DOHH2 (cell line): ENCODE data around the gene NFIA.

Experiments
- H3F3A ChIP-seq: fragments of 200-600 bp; sonication (generic), shearing (Covaris generic); 2 replicates; pipeline ENCODE4 v1.6.0; 2016; ENCODE audit warnings: antibody characterized with exemption, mild to moderate bottlenecking; ENCODE audit not compliant: control insufficient read depth, insufficient read depth
- H3K27ac ChIP-seq: fragments of 200-600 bp; sonication (generic); 2 replicates; pipeline ENCODE4 v1.5.1; 2014; ENCODE audit warnings: low read depth, mild to moderate bottlenecking, low read length, moderate library complexity
- H3K27me3 ChIP-seq: fragments of 200-600 bp; sonication (generic); 2 replicates; pipeline ENCODE4 v1.6.1; 2014; ENCODE audit warnings: mild to moderate bottlenecking, low read length, mixed read lengths; ENCODE audit not compliant: control insufficient read depth
- H3K36me3 ChIP-seq: fragments of 200-600 bp; sonication (generic); 2 replicates; pipeline ENCODE4 v1.6.1; 2014; ENCODE audit warnings: mild to moderate bottlenecking, low read length, moderate library complexity, mixed read lengths; ENCODE audit not compliant: control insufficient read depth
- H3K4me1 ChIP-seq: fragments of 200-600 bp; sonication (generic); 2 replicates; pipeline ENCODE4 v1.6.1; 2014; ENCODE audit warnings: mild to moderate bottlenecking, low read length, mixed read lengths; ENCODE audit not compliant: control insufficient read depth
- H3K4me2 ChIP-seq: fragments of 200-600 bp; sonication (generic); 2 replicates; pipeline ENCODE4 v1.6.0; 2014; ENCODE audit warnings: mild to moderate bottlenecking, low read length, moderate library complexity
- H3K4me3 ChIP-seq: fragments of 200-600 bp; sonication (generic); 2 replicates; pipeline ENCODE4 v1.5.1; 2014; ENCODE audit warnings: mild to moderate bottlenecking, low read length, mixed read lengths
- H3K79me2 ChIP-seq: fragments of 200-600 bp; sonication (generic); 2 replicates; pipeline ENCODE4 v1.6.1; 2014; ENCODE audit warnings: mild to moderate bottlenecking, low read length, mixed read lengths; ENCODE audit not compliant: control insufficient read depth
- H3K9me2 ChIP-seq: fragments of 200-600 bp; sonication (generic); replicated peaks from 2 replicates; pipeline ENCODE4 v1.6.1; 2014; ENCODE audit warnings: mild to moderate bottlenecking, low read length, mixed read lengths; ENCODE audit not compliant: control insufficient read depth
- H3K9me3 ChIP-seq: fragments of 200-600 bp; sonication (generic); 2 replicates; pipeline ENCODE4 v1.6.1; 2014; ENCODE audit warnings: antibody characterized with exemption, low read length, mixed read lengths; ENCODE audit not compliant: control insufficient read depth, insufficient read depth
- H4K20me1 ChIP-seq: fragments of 200-600 bp; sonication (generic); 2 replicates; pipeline ENCODE4 v1.6.0; 2014; ENCODE audit warnings: low read depth, mild to moderate bottlenecking, antibody characterized with exemption, low read length, moderate library complexity; ENCODE audit not compliant: control insufficient read depth, insufficient read depth
- CTCF ChIP-seq: fragments of 200-600 bp; sonication (generic); IDR thresholded peaks from one replicate; pipeline ENCODE4 v1.5.1; 2014; ENCODE audit warnings: antibody characterized with exemption, mild to moderate bottlenecking, low read depth, low read length; ENCODE audit not compliant: poor library complexity, severe bottlenecking
- EZH2phosphoT487 ChIP-seq: fragments of 200-600 bp; sonication (generic); IDR thresholded peaks from 2 replicates; pipeline ENCODE4 v1.6.1; 2017; ENCODE audit warnings: borderline replicate concordance, mild to moderate bottlenecking, antibody characterized with exemption, low read length, moderate library complexity, mixed read lengths

The NFIA gene

DNA sequence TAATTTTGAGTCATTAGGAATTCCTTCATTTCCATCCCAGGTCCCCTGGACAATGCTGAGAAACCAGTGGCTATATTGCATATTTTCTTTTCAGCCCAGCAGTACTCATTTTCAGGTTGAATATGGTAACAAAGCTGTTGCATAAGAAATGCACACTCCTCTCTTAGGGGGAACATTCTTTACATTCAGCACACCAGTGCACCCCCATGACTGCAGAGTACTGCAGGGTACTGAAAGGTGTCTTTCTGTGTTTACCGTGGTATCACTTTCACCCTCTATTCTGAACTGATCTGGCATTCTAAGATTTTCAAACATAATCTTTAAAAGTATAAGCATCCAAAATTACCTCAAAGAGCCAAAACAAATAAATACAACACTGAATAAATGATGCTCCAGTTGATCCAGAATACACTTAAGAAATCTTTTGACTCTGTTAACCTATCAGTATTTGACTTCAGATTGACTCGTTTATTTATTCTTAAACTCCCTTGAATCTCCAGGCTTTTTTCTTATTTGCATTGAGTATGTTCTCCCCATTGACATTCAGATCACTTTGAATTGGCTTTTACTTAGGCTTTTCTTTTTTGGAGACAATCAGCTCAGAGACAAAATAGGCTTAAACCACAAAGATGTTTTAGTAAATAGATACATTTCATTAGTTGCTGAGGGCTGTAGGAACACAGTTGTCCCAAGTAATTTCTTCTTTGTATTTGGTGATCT is 213.6 kb downstream of the NFIA start:
- H3K9me2 ChIP-seq = no peaks in the 10 kb centered on the region
- H3K9me3 ChIP-seq = no peaks in the 10 kb centered on the region
- H3K27ac ChIP-seq = no peak overlapping the region
- H3K79me2 ChIP-seq = no peaks in the 10 kb centered on the region
- H3K27me3 ChIP-seq = no peaks in the 10 kb centered on the region
- TF ChIP-seq CTCF (no peak), EZH2phosphoT487 (no peak)
- no peak overlapping the region for H3K4me2 ChIP-seq
- H3K4me1 ChIP-seq = no peaks in the 10 kb centered on the region
- H3K4me3 ChIP-seq = no peak overlapping the region
- H3F3A ChIP-seq = no peaks in the 10 kb centered on the region
- H4K20me1 ChIP-seq = no peaks in the 10 kb centered on the region
- no peaks in the 10 kb centered on the region for H3K36me3 ChIP-seq

DNA sequence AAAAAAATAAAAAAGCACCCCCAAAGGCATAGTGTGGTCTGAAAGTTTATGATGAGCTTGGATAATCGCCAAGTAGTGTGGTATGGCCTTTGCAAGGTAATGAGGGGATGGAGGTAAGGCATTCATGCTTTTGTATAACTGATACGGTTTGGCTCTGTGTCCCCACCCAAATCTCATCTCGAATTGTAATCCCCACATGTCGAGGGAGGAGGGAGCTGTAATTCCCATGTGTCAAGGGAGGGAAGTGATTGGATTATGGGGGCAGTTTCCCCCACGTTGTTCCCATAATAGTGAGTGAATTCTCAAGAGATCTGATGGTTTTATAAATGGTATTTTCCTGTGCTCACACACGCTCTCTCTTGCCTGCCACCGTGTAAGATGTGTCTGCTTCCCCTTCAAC is 215.5 kb downstream of the NFIA start:
- Histone ChIP-seq H3K36me3 (no peaks in the 10 kb centered on the region), H3K4me2 (no peak overlapping the region), H3K27ac (no peak overlapping the region), H3F3A (no peaks in the 10 kb centered on the region), H4K20me1 (no peaks in the 10 kb centered on the region), H3K9me2 (no peaks in the 10 kb centered on the region), H3K4me3 (no peak overlapping the region), H3K4me1 (no peaks in the 10 kb centered on the region), H3K27me3 (no peaks in the 10 kb centered on the region), H3K79me2 (no peaks in the 10 kb centered on the region), H3K9me3 (no peaks in the 10 kb centered on the region)
- TF ChIP-seq CTCF (no peak), EZH2phosphoT487 (no peak)

DNA sequence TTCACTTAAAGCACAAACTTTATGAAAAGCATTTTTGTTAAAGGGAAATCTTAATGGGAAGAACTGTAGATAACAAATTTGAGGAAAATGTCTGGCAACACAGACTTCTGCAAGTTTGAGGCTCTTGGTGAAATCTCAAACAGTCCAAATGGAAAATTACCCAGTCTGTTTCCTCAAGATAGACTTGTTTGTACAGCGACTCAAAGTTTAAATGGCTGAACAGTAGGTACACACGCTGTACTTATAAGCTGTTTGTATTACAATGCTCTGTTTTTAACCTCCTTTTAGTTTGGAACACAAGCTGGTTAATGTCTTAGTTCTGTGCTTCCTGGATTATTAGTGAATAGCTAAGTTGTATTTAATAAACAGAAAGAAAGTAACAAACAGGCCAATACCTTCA is 217.1 kb downstream of the NFIA start:
- no peak overlapping the region for H3K27ac ChIP-seq
- H3K4me2 ChIP-seq = no peak overlapping the region
- H3K36me3 ChIP-seq = no peaks in the 10 kb centered on the region
- no peak overlapping the region for H3K4me3 ChIP-seq
- no peaks in the 10 kb centered on the region for H3K9me3 ChIP-seq
- no peaks in the 10 kb centered on the region for H3K9me2 ChIP-seq
- no peaks in the 10 kb centered on the region for H3K79me2 ChIP-seq
- no peaks in the 10 kb centered on the region for H3K27me3 ChIP-seq
- H4K20me1 ChIP-seq = no peaks in the 10 kb centered on the region
- TF ChIP-seq EZH2phosphoT487 = no peak
- TF ChIP-seq CTCF = no peak
- no peaks in the 10 kb centered on the region for H3K4me1 ChIP-seq
- H3F3A ChIP-seq = no peaks in the 10 kb centered on the region
